ENCODE measurements around the gene SLAIN2.

DNA sequence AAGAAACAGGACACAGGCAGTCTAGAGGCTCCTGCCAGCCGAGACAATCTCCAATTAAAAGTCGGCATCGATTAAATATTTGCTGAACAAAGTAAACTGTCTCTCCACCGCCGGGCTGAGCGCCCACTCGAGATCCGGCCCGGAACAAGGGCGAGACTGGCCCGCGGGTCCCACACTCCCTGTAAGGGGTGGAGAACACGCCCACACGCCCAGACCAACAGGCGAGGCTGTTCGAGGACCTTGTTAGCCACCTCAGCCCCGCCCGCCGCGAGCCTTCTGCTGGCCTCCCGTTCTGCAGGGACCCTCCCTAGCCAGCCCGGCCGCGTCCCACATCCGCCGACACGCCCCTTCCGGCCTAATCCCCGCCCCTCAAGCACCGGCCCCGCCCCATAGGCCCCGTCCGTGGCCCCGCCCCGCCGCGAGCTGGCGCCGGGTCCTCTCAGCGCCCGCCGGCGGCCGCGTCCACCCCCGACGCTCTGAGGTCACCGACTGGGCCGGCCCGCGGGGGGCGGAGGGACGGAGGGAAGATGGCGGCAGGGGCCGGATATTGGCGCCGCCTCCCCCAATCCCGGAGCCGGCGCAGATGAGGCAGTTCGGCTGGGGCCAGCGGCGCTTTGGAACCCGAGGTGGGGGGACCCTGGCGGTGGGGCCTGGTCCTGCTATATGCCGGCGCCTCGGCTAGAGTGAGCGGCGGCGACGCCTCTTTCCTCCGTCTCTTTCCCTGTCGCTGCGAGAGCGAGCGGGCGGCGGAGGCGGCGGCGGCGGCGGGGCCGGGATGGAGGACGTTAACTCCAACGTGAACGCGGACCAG is at the start of gene SLAIN2:
- no peak; the same call in 1 of the 2 replicates for TF ChIP-seq CTCF (conservative IDR thresholded peaks at IDR 0.05)
- no peak for TF ChIP-seq ZFX (IDR thresholded peaks at IDR 0.05)
